HG02798 (cell line): ENCODE results near the gene ZNF488.

Experiments
- ATAC-seq: cut with Tn5 transposase; IDR thresholded peaks from one replicate; pipeline ENCODE4 v1.9.1; 2021; ENCODE audit warnings: mild to moderate bottlenecking; ENCODE audit not compliant: unreplicated experiment, poor library complexity

Gene ZNF488

DNA sequence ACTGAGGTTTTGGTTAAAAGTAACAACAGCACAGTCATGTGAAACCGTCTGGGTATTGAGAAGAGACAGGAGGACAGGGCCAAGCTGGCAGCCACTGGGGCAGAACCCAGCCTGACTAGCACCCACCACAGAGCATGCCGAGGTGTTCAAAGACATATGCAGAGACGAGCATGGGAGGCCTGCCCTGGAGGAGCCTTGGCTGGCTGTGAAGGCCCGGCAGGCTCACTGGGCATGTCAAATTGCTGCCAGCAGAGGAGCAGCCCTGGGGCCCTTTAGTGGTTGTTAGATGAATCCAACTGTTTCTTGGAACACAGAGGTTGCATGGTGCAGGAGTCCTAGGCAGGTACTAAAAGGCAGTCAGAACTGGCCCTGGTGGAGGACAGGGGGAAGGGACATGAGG, 66.8 kb downstream of the ZNF488 start:
- ATAC-seq, result no peak

DNA sequence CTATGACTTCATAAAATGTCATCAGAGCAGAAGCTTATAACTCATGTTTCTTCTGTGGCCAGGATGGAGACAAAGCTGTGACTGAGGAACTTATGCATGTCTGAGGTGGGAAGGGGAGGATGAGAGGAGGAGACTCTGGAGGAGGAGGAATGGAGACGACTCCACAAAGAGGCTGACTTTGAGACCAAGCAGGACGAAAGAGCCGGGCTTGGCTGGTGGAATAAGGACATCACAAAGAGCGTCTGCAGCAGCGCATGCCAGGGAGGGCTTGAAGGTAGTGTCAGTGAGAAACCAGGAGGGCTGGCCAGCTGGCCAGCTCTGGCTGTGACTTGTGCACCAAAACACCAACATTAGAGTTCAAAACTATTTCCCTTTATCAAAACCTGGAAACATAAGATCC, 68.0 kb downstream of the ZNF488 start:
- no peak for ATAC-seq
